ENCODE measurements around the gene CHRNB1. TPM values are rescaled to one million over a fixed set of nuclear protein-coding genes. Genes with fewer than 3 reads are reported as not detected.

CHRNB1 gene
- total and polyA plus RNA-seq, 2 of the 8 experiments (the other 6 are each of a cell fraction or from before 2014, with no cell fraction given) = 14.1 to 28.2 TPM

DNA sequence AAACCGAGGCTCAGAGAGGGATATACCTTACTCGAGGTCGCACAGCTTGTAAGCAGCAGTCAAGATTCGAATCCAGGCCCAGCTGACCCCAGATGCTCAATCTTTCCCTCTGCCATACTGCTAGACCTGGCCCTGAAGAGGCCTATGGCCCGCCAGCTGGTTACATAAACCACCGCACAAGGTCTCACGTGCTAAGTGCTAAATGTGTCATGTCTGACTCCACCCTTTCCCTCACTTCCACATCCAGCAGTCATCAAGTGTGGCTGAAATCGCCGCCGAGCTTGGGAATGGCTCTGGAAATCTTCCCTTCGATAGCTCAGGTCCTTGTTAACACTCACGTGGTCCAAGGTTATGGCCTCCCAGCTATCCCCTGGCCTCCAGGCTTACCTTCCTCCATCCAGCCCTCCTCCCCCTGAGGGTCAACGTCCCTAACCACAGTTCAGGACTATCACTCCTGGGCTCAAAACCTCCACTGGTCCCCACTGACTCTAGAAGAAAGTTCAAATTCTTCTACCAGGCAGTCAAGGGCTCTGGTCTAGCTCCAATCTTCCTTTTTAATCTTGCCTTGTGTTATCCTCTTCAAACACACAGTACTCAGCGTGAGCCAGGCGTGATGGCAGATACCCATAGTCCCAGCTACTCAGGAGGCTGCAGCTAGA lies 31.0 kb downstream of the CHRNB1 start:
- peaks cover 11% of the 10 kb centered on the region for H3K23me2 ChIP-seq (ENCODE audit: low read depth, low read length)
- peak overlapping the region; percentile 66; the same call in 1 of the 2 replicates for H2BK5ac ChIP-seq (ENCODE audit: low read depth, low read length)
- ChIA-PET CTCF (ENCODE audit: partially characterized antibody) (interaction anchor here (0.9 to 3.3 kb wide), 10 partner anchors 10 to 119 kb away, joined by 3 to 17 read pairs (median 4); partner anchors contain the start of gene TMEM102), POLR2A (ENCODE audit: partially characterized antibody) (interaction anchor here (0.9 to 14.3 kb wide), 8 partner anchors 10 to 113 kb away, joined by 3 to 339 read pairs (median 6); partner anchors contain the start of genes CHRNB1, FGF11, NLGN2 and PLSCR3)
- H3K14ac ChIP-seq (ENCODE audit: insufficient read length) = no peak overlapping the region
- no peaks in the 10 kb centered on the region for H3K36me3 ChIP-seq (ENCODE audit: control insufficient read depth in 2 of 4, insufficient read depth in 4 of 4, low read length in 3 of 4)
- TF ChIP-seq TAF1 (IDR thresholded peaks at IDR 0.05; ENCODE audit: low read depth, low read length) (no peak), KDM1A (IDR thresholded peaks at IDR 0.05; ENCODE audit: borderline replicate concordance, low read length) (no peak), FOSL1 (IDR thresholded peaks at IDR 0.05; ENCODE audit: insufficient read depth, low read depth, low read length) (no peak), RNF2 (IDR thresholded peaks at IDR 0.05; ENCODE audit: borderline replicate concordance, low read depth, low read length, missing control alignments, poor library complexity, severe bottlenecking) (no peak), ZNF274 (IDR thresholded peaks at IDR 0.05; ENCODE audit: borderline replicate concordance, extremely low read depth, low read length) (no peak), BCL11A (IDR thresholded peaks at IDR 0.05; ENCODE audit: low read depth in 2 of 2, low read length in 2 of 2) (no peak), GABPA (IDR thresholded peaks at IDR 0.05; ENCODE audit: borderline replicate concordance, insufficient read depth, low read length) (no peak), MAFK (IDR thresholded peaks at IDR 0.05; ENCODE audit: low read depth, low read length) (no peak), POLR2A (IDR thresholded peaks at IDR 0.05; ENCODE audit: control extremely low read depth in 1 of 2, low read depth in 2 of 2, low read length in 2 of 2) (no peak), JUN (IDR thresholded peaks at IDR 0.05; ENCODE audit: low read depth, low read length) (no peak)
- H4K91ac ChIP-seq (replicated peaks; ENCODE audit: insufficient read length, low read length) = no peak overlapping the region
- WGBS, 2 experiments (ENCODE audit: extremely low coverage in 1 of 2, insufficient coverage in 1 of 2, insufficient read length in 1 of 2, insufficient replicate concordance in 2 of 2, low coverage in 1 of 2, low lambda C conversion rate in 2 of 2, missing lambda C conversion rate in 1 of 2) = 92% methylated on average over 15 of the region's 15 CpGs; no CpG with 5 or more reads in 1 of the 2 experiments
- H3K27ac ChIP-seq (ENCODE audit: low read depth, low read length) = no peak overlapping the region
- H4K5ac ChIP-seq (ENCODE audit: insufficient read length, low read depth, low read length) = no peak overlapping the region
- H2BK120ac ChIP-seq (replicated peaks; ENCODE audit: low read depth, low read length) = no peak overlapping the region
- no peak overlapping the region for H3K4me2 ChIP-seq (ENCODE audit: insufficient read depth in 1 of 2, low read depth in 2 of 2, low read length in 2 of 2)
- DNase-seq (ENCODE audit: low read depth in 1 of 2, low spot score in 2 of 2) = no peak
- H3K79me1 ChIP-seq (ENCODE audit: low read depth, low read length) = peaks cover 12% of the 10 kb centered on the region
- H3K56ac ChIP-seq (replicated peaks; ENCODE audit: insufficient read length, low read depth, low read length) = no peak overlapping the region
- H3K79me2 ChIP-seq (ENCODE audit: control insufficient read depth in 1 of 2, insufficient read depth in 2 of 2, low read length in 2 of 2) = peaks cover 0 to 31% of the 10 kb centered on the region in 2 experiments; a peak in 2 of 4 replicates
- no peaks in the 10 kb centered on the region; a peak in 1 of 7 replicates for H3K27me3 ChIP-seq (replicated peaks in 1 of 4; ENCODE audit: control insufficient read depth in 3 of 4, extremely low read depth in 1 of 4, insufficient read depth in 3 of 4, low read length in 3 of 4)
- H3K4me1 ChIP-seq (replicated peaks in 1 of 4; ENCODE audit: control insufficient read depth in 3 of 4, insufficient read depth in 4 of 4, low read length in 3 of 4) = peaks cover 2 to 18% (median 15%) of the 10 kb centered on the region in 4 experiments
- H3K23ac ChIP-seq (ENCODE audit: insufficient read length) = no peak overlapping the region
- H3K4ac ChIP-seq (replicated peaks; ENCODE audit: insufficient read length, low read depth, low read length) = no peak overlapping the region
- H3K18ac ChIP-seq (ENCODE audit: extremely low read depth, low read length) = no peak overlapping the region
- H2BK15ac ChIP-seq (ENCODE audit: low read length) = no peak overlapping the region
- no peak overlapping the region for H4K8ac ChIP-seq (ENCODE audit: extremely low read depth, insufficient read depth, low read length)
- H2AFZ ChIP-seq (ENCODE audit: low read length) = no peak overlapping the region
- H2BK20ac ChIP-seq (ENCODE audit: low read length) = no peak overlapping the region
- no peak overlapping the region for H2BK12ac ChIP-seq (ENCODE audit: low read depth, low read length)
- peaks cover 0 to 5% of the 10 kb centered on the region in 2 experiments for H4K20me1 ChIP-seq (replicated peaks in 1 of 2; ENCODE audit: control insufficient read depth in 1 of 2, insufficient read depth in 2 of 2, low read length in 2 of 2)
- no peak overlapping the region; a peak in 1 of 7 replicates for H3K9ac ChIP-seq (replicated peaks in 1 of 4; ENCODE audit: extremely low read depth in 1 of 4, low read depth in 3 of 4, low read length in 3 of 4)
- no peaks in the 10 kb centered on the region for H3K9me3 ChIP-seq (ENCODE audit: insufficient read depth in 2 of 2, low read depth in 1 of 2, low read length in 1 of 2)
- H2AK5ac ChIP-seq (ENCODE audit: low read depth, low read length) = no peak overlapping the region
- H3K4me3 ChIP-seq (ENCODE audit: extremely low read depth in 1 of 4, insufficient read depth in 2 of 4, low read depth in 3 of 4, low read length in 4 of 4) = no peak overlapping the region
- FAIRE-seq = no peak
